ENCODE data around the gene PPM1H. TPM values are rescaled to one million over a fixed set of nuclear protein-coding genes. Genes with fewer than 3 reads are reported as not detected.
A peak's percentile ranks its signal among the peaks of the same experiment; 100 is the strongest.

The PPM1H gene
- total and polyA plus RNA-seq, 8 donors: 0.29 to 12.5 (median 3.7) TPM

DNA sequence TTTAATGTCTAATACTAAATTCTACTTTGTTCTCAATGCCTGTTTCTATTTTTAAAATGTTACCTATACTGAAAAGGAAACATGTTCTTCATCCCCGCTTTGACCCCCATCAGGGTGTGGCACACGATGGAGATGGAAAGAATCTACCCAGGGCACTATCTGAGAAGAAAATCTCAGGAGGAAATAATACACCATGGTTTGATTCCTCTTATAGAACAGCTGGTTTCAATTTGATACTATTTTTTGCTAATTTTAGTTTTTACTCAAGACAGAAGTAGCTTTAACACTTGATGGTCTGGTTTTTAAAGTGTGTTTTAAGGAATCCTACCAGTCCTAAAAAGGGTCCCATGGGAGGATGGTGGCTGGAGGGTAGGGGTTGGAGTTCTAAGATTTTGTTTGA, 56.7 kb downstream of the PPM1H start:
- no peaks in the 10 kb centered on the region for H3K4me1 ChIP-seq

DNA sequence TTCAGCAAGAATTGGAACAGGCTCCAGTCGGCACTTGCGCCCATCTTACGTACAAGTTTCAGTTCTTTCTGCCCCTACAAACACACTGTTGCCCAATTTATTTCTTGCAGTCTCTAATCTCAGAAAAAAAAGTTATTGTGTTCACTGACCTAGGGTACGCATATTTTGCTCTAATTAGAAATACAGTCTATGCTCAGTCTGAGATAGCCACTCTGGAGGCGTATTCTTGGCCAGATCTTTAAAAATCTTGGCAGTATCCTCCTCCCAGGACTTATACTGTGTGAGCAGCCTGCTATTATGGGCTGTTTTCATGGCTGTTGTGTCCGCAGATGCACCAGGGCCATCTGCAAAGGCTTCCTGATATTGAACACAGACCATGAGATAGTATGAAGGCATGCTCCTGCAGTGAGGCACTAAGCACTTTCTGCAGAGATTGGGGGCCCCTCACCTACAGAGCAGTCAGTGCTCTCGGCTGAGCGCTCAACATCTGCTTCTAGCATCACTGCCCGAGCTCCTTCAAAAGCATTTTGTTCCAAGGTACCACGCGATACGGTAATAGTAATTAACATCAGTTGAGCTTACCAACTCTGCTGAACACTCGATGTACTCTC, 57.9 kb downstream of the PPM1H start:
- intact Hi-C loops (cut with DNase I; ENCODE audit: low total_unique reads): no loop called here
- TF ChIP-seq POLR2AphosphoS5 (IDR thresholded peaks at IDR 0.05) (no peak), EP300 (IDR thresholded peaks at IDR 0.05) (no peak), POLR2A (IDR thresholded peaks at IDR 0.05) (no peak)
- TF ChIP-seq, protein P1, sequence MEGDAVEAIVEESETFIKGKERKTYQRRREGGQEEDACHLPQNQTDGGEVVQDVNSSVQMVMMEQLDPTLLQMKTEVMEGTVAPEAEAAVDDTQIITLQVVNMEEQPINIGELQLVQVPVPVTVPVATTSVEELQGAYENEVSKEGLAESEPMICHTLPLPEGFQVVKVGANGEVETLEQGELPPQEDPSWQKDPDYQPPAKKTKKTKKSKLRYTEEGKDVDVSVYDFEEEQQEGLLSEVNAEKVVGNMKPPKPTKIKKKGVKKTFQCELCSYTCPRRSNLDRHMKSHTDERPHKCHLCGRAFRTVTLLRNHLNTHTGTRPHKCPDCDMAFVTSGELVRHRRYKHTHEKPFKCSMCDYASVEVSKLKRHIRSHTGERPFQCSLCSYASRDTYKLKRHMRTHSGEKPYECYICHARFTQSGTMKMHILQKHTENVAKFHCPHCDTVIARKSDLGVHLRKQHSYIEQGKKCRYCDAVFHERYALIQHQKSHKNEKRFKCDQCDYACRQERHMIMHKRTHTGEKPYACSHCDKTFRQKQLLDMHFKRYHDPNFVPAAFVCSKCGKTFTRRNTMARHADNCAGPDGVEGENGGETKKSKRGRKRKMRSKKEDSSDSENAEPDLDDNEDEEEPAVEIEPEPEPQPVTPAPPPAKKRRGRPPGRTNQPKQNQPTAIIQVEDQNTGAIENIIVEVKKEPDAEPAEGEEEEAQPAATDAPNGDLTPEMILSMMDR (IDR thresholded peaks at IDR 0.05): no peak
- DNase-seq: peak in 1 of 2 donors; percentile 30
- Histone ChIP-seq H3K4me3 (no peak overlapping the region), H3K9me3 (no peaks in the 10 kb centered on the region), H3K27me3 (no peaks in the 10 kb centered on the region), H3K36me3 (no peaks in the 10 kb centered on the region), H3K27ac (no peak overlapping the region), H3K4me1 (no peaks in the 10 kb centered on the region)
- WGBS, 5 donors: 91 to 97% (median 96%) methylated on average over 13 of the region's 13 CpGs

More for the DNA sequence above, 56.7 kb downstream of the PPM1H start:
- Histone ChIP-seq H3K36me3 (no peaks in the 10 kb centered on the region), H3K9me3 (no peaks in the 10 kb centered on the region), H3K4me3 (no peak overlapping the region), H3K27me3 (no peaks in the 10 kb centered on the region), H3K27ac (no peak overlapping the region)
- intact Hi-C loops (cut with DNase I; ENCODE audit: low total_unique reads): no loop called here
- no peak for DNase-seq
- WGBS, 5 donors: 70 to 81% (median 76%) methylated on average over 2 of the region's 2 CpGs
- no peak for TF ChIP-seq EP300 (IDR thresholded peaks at IDR 0.05)
- TF ChIP-seq, protein P1 (IDR thresholded peaks at IDR 0.05): no peak
- TF ChIP-seq POLR2A (IDR thresholded peaks at IDR 0.05): no peak
- no peak for TF ChIP-seq POLR2AphosphoS5 (IDR thresholded peaks at IDR 0.05)

GRCh38 chr12:62873826-62874448, 61.0 kb downstream of the PPM1H start:
- H3K4me1 ChIP-seq: no peaks in the 10 kb centered on the region
- H3K27me3 ChIP-seq: no peaks in the 10 kb centered on the region
- TF ChIP-seq POLR2A (IDR thresholded peaks at IDR 0.05) (no peak), EP300 (IDR thresholded peaks at IDR 0.05) (no peak)
- TF ChIP-seq, protein P1 (IDR thresholded peaks at IDR 0.05): no peak
- intact Hi-C loops (cut with DNase I; ENCODE audit: low total_unique reads): no loop called here
- H3K36me3 ChIP-seq: no peaks in the 10 kb centered on the region
- no peak overlapping the region for H3K27ac ChIP-seq
- no peak overlapping the region for H3K4me3 ChIP-seq
- H3K9me3 ChIP-seq: no peaks in the 10 kb centered on the region
- no peak for DNase-seq
- WGBS, 5 donors: 83 to 89% (median 88%) methylated on average over 4 of the region's 4 CpGs

GRCh38 chr12:62873116-62873825, 61.7 kb downstream of the PPM1H start:
- no peaks in the 10 kb centered on the region for H3K27me3 ChIP-seq
- no peak overlapping the region for H3K4me3 ChIP-seq
- intact Hi-C loops (cut with DNase I; ENCODE audit: low total_unique reads): no loop called here
- no peak for DNase-seq
- no peaks in the 10 kb centered on the region for H3K9me3 ChIP-seq
- WGBS, 5 donors: 84 to 92% (median 91%) methylated on average over 6 of the region's 6 CpGs
- H3K36me3 ChIP-seq: no peaks in the 10 kb centered on the region
- H3K4me1 ChIP-seq: no peaks in the 10 kb centered on the region
- H3K27ac ChIP-seq: no peak overlapping the region
- TF ChIP-seq EP300 (IDR thresholded peaks at IDR 0.05) (no peak), POLR2AphosphoS5 (IDR thresholded peaks at IDR 0.05) (no peak), POLR2A (IDR thresholded peaks at IDR 0.05) (no peak)
- TF ChIP-seq, protein P1 (IDR thresholded peaks at IDR 0.05): no peak

Measured in stomach (tissue), 9 donors.